Prostate gland (tissue), 2 donors: ENCODE data around the gene SCN4A.

Source experiments
- CTCF ChIP-seq, 4 experiments: fragments of 200-600 bp in 2 of 4; fragments of 450-650 bp in 2 of 4; sonication (generic) in 2 of 4; IDR thresholded peaks; 1 replicate in 3 of 4; 2 replicates in 1 of 4; pipeline ENCODE4 v1.5.1; 2016 to 2019; ENCODE audit warnings: antibody characterized with exemption in 4 of 4, mild to moderate bottlenecking in 2 of 4, moderate library complexity in 2 of 4
- POLR2AphosphoS5 ChIP-seq: sonication (generic); formaldehyde crosslinking; IDR thresholded peaks from one replicate; pipeline ENCODE4 v1.6.1; 2017; ENCODE audit warnings: antibody characterized with exemption

GRCh38 chr17:63974594-63975192 is 2.0 kb upstream of the SCN4A start:
- TF ChIP-seq CTCF (IDR thresholded peaks at IDR 0.05) (no peak), POLR2AphosphoS5 (no peak)
